GM18519 (cell line): ENCODE measurements around the gene VAV2.
"Not testable (repeated sequence)": the region's sequence is repeated elsewhere in the genome, so short reads cannot be mapped to it uniquely, and the experiment has no call there.

Experiments used
- ATAC-seq: cut with Tn5 transposase; IDR thresholded peaks from one replicate; pipeline ENCODE4 v1.9.1; 2021; ENCODE audit warnings: mild to moderate bottlenecking, moderate library complexity; ENCODE audit not compliant: unreplicated experiment, low FRiP score

The VAV2 gene

DNA sequence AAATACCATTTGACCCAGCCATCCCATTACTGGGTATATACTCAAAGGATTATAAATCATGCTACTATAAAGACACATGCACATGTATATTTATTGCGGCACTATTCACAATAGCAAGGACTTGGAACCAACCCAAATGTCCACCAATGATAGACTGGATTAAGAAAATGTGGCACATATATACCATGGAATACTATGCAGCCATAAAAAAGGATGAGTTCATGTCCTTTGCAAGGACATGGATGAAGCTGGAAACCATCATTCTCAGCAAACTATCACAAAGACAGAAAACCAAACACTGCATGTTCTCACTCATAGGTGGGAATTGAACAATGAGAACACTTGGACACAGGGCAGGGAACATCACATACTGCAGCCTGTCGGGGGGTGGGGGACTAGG is 68.5 kb downstream of the VAV2 start:
- ATAC-seq: not testable (repeated sequence)

DNA sequence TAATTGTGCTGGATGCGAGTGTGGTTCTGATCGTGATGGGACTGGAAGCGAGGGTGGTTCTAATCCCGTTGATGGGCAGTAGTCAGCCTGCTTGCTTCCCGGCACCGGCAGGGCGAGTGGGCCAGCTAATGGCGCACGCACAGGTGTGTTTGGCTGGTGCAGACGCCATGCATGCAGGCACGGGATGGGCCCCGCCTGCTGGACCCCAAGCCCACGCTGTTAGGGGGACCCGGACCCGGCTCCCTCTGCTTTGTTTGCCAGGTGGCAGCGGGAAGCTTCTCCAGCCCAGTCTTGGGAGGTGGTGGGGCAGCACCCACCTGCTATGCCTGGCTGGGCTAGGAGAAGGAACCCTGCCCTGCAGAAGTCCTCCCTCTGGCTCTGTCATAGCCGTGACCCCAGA is 70.3 kb downstream of the VAV2 start:
- no peak for ATAC-seq

DNA sequence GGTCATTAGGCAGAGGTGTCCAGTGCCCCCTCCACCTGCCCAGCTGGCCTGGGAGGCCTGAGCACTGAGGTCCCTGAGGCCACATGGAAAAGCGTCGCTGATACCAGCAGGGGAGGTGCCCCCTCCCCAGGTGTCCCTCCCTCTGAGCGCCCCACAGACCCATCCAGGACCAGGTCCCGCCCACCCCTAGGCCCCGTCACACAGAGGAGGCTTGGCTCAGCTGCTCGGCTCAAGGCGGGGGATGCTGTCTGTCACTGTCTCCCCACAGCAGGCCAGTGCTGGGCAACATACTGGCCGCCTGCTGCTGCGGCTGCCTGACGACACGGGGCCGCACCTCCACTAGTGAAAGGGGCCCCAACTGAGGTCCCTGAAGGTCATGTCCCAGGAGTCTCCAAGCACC is 71.7 kb downstream of the VAV2 start:
- no peak for ATAC-seq

DNA sequence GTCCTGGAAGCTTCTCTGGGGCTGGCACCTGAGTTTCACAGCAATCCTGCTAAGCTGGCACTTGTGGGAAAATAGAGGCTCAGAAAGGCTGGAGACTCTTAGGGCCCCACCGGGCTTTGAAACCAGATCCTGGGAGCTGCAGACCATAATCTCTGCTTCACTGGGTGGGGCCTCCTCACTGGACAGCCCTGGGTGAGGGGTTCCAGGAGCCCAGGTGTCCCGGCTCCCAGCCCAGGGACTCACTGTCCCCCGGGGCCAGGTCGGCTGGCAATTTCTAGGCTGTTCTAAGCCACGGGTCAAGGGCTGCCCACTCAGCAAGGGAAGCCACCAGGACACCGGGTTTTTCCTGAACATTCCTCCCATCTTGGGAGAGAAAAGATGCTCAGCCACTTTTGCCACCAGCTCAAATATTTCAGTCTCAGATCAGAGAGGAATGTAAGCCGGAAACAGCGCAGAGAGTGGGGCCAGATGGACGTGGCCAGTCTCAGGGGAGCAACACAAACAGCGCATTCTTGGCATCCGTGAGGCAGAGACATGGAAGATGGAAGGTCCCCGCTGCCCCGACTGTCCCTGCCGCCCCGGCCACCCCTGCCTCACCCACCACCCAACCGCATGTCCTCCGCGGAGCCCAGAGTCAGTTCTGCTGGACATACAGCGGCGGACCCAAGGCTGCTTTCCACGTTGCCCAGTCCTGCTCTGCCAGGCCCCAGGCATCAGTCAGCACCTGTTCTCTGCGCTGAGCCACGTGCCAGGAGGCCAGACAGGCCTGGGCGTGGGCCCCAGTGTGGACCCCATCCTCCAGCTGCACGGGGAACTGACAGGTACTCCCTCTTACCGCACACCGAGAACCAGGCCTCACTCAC is 72.6 kb downstream of the VAV2 start:
- ATAC-seq: no peak

DNA sequence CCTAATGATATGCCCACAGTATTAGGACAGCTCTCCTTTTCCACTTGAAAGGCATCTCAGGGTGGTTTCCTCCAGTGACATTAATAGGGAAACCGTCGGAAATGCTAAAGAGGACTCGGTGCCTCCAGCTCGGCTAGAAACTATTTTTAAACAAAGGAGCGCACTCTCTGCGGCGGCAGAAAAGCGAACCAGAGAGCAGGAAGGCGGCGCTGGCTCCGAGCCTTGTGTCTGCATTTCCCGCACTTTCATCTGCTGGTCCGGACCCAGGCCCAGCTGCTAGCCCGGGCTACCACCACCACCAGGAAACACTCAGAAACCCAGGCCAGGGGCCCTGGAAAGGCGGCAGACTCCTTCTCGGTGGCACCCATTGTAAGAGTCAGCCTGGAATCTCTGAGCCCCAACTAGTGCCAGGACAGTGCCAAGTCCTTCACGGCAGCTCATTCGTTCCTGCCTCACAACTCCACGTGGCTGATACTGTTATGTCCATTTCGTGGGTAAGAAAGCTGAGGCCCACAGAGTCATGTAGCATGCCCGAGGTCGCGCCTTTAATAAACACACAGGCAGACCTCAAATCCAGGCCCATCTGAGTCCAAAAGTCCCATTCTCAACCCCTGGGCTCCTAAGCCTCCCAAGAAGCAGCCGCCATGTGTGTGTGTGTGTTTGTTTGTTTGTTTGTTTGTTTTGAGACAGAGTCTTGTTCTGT is 73.9 kb downstream of the VAV2 start:
- no peak for ATAC-seq

DNA sequence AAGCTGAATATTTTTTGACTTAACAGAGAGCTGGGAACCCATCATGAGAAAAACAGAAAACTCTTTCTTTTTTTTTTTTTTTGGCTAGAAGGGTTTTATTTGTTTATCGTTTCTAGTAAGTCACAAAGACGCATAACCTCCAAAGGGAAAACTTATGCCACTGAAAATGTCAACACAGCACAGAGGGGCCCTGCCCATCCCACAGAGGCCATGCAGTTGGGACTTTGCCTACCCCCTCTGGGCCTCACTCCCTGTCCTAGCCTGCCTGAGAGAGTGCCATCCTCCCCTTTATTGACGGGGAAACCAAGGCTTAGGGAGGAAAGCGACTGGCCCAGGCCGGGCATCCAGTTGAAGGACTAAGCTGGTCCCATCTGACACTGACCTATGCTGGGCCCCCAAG is 74.7 kb downstream of the VAV2 start:
- ATAC-seq: no peak

DNA sequence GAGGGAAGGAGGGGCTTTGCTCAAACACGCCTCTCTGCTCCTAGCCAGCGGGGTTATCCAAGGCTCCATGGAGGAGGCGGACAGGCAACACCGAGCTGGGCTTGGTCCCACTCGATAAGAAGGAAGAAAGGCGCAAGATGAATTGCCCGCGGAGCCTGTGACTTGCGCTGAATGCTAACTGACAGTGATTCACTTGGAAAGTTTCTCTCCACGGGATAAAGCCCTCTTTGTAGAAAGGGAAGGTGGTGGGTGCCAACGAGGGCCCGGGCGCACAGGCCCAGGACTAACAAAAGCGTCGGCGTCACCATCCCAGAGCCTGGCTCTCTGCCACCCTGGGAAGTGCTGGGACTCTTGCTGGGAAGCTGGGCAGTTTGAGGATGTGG is 76.0 kb downstream of the VAV2 start:
- no peak for ATAC-seq

DNA sequence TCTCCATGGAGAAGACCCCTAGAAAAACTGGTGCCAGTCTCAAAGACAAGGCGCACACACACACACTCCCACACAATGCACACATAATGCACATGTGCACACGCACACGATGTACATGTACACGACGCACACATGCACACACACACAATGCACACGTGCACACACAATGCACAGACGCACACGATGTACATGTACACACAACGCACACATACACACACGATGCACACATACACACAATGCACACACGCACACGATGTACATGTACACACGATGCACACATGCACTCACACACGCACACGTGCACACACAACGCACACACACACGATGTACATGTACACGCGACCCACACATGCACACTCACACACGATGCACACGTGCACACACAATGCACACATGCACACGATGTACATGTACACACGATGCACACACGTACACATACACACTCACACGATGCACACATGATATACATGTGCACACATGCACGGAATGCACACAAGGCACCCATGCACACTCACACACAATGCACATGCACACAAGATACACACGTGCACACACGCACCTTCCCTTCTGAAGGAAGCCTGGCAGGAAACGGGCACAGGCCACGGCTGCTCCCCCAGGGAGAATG is 76.5 kb downstream of the VAV2 start:
- ATAC-seq: no peak

DNA sequence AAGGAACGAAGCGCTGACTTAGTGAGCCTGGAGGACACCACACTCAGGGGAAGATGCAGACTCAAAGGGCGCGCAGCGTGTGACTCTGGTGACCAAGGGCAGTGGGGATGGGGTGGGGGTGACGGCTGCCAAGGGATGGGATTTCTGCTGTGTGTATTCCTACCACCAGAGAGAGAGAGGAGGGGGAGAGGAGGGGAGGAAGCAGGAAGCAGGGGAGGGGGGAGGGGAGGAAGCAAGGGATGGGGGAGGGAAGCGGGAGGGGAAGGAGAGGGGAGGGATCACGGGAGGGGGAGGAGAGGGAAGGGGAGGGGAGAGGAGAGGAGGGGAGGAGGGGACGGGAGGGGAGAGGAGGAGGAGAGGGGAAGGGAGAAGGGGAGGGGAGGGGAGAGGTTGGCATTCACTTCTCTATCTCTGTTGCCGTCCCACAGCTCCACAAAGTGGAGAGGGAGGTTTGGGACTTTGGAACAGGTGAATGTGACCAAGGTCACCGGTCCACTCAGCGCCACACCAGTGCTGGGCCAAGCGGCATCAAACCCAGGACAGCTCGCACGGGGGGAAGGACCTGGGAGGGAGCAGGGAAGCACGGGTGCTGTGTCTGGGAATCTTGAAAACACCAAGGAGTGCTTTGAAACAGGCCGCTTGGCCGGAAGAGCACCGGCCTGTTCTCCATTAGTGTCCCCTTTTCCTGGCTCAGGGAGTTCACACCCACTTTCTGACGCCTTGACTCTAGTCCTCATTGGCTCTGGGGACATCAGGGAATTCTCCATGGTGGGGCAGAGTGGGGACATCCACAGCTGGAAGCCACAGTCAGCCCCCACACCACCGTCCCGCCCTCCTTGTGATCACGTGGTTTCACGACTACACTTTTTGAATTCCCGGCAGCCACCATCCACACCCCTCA is 77.4 kb downstream of the VAV2 start:
- ATAC-seq: no peak

DNA sequence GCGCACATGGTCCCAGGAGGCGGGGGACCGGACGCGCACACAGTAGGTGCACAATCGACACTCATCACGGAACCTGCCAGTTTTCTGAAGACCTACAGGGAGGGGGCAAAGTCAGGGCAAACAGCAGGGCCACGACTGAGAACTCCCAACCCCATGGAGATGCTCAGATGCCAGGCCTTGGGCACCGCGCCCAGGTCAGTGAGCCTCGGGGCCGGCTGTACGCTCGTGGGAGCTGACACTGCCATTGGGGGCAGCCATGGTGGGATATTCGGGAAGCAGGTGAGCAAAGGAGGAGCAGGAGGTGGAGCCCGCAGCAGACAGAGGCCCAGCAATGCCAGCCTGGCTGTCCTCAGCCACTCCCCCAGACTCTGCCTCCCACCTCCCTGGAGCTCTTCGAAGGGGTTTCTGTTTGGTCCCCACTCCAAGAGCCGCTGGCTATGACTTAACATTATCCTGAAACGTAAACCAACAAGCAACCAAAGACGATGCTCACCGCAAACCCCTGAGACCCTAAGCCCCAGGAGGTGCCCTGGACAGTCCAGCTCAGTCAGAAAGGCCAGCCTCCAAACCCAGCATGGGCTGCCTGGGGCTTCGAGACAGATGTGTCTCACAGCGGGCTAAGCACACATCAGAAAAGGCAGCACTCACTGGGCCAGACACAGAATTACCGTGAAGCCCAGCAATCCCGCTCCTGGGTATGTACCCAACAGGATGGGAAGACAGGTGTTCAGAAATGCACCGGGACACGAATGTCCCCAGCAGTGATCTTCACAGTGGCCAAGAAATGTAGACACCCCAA is 78.4 kb downstream of the VAV2 start:
- no peak for ATAC-seq

DNA sequence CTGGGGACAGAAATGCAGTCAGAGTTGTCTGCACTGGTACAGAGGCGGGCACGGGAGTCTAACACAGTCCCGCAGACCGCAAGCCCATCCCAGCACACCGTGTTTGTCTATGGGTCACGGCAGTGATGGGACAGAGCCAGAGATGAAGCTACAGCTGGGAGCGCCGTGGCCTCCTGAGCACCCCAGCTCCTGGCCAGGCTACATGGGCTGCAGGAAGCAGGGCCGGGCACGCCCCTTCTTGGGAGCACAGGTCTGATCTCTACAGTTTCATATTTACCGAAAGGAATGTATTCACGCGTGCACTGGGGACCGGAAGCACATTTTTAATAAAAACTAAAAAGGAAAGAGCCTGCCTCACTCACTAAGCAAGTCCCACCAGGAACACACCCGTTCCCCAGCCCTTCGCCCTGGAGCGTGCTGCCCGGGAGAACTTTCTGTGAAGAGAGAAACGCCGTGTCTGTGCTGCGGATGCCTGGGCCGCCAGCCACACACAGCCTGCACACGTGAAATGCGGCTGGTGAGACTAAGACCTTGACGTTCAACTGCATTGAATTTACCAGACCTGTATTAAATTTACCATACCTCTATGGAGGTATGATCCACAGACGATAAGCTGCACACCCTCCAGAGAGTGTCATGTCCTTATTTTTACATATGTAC is 81.1 kb downstream of the VAV2 start:
- ATAC-seq: no peak

DNA sequence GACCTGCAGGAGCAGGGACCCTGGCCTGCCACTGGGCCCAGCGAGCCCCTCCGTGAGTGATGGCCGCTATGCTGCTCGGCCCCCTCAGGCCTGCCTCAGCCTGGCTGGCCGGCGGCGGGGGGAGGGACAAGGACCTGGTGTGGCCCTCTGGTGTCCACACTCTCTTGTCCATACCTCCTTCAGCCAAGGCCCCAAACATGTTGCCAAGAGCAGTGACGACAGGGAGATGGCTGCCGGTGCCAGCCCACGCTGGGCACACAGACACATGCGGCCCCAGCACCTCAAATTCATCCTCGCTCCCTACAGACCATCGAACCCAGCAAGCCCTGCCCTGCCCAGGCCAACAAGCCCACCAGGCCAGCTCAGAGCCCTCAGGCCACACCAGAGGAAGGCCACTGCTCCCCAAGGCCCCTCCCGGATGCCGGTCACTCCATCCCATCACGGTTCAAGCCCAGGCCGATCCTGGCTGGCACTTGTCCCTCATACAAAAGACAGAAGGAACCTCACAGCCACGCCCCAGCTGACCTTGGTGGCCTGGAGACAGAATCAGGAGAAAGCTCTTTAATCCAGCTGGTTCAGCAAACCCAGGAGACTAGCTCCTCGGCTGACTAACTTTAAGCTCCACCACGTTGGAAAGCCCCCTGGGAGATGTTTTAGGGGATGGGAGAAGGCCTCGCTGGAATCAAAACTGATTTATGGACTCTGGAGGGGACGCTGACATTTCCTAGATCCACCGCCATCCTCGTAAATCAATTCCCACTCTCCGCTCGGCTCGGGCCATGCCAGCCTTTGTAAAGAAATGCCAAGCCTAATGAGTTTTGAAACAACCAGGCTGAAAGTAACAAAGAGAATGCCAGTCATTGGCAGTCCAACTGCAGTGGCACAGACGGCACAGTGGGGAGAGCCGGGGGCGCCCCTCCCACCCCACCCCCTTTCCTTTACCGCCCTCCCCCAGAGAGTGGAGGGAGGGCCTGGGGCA is 84.9 kb downstream of the VAV2 start:
- ATAC-seq: no peak

DNA sequence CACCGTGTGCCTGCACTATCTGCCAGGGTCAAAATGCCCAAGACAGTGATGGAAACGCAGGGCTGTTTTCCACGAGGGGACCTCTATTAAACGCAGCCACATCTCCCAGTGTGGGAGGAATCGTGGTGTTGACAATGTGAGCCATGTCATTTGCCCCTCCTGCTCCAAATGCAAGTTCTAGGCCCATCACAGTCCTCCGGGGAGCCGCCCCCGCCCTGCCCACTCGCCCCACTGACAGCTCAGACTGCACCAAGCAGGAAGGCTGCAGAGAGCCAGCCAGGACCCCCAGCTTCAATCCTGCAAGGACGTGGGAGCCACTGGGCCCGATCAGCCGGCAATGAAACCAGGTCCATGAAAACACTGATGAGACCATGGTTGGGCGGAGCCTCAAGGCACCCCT is 85.9 kb downstream of the VAV2 start:
- no peak for ATAC-seq

DNA sequence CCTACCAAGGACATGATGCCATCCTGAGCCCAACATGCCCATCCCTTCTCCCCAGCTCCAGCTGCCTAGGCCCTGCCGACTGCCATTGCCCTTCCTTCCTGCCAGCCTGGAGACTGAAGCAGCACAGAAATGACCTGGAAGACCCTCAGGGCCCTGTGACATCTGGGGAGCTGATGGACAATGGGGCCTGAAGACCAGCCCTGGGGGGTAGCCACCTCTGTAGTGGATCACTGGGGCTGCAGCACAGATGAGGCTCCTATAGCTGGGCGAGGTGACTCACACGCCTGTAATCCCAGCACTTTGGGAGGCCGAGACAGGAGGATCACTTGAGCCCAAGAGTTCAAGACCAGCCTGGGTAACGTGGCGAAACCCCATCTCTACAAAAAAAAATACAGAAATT is 86.6 kb downstream of the VAV2 start:
- ATAC-seq: no peak

DNA sequence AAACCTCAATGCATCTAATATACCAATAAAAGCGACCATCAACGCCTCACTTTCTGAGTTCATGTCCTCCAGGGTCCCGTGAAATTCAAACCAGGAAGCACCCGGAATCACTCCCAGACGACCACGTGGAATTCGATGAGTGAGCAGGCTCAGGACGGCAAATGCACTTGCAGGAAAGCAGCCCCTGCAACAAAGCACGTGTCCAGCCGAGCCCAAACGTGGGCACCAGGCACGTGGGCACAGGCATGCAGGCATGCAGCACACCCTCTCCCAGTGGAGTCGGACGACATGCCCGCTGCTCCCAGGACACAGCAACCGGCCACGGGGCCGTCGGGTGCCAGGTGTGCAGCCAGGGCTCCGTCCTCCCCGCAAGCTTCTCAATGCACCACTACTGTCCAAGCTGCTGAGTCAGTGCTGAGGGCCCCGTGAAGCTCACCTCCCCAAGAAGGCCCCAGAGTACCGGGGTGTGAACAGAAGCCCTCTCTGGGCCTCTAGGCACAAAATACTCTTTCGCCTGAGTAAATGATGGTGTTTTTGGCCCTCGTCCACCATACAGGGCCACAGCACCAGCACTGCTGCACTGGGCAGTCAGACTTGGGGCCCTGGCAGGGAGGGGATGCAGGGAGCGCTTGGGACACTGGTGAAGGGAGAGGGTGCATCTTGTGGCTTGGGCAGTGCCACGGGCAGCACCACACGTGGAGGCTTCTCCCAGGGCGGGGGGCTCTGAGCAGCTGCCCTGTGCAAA is 87.6 kb downstream of the VAV2 start:
- no peak for ATAC-seq

DNA sequence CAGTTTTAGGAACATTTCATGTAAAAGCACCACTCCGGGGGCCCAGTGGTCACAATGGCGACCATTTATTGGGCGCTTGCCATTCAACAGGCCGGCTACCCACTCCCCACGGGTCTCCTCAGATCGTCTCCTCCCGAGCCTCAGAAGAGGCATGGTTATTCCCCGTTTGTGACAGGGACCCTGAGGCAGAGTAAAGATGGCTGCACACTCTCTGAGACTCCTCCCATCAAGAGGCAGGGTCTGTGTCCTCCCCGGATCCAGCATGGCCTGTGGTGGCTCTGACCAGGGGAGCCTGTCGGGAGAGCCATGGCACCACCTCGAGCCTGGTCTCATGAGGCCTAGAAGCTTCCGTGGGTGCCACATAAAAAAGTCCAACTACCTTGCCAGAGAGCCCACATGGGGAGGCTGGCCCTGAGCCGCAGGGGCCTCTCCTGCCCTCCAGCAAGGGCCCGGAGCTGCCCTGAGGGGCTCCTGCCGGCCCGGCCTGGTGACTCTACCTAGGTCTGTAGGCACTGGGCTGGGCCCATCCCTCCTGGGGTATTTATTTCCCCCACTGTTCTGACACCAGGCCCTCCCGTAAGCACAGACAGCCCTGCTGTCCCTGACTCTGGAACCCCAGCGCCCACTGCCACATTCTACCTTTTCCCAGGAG is 90.8 kb downstream of the VAV2 start:
- ATAC-seq: no peak

DNA sequence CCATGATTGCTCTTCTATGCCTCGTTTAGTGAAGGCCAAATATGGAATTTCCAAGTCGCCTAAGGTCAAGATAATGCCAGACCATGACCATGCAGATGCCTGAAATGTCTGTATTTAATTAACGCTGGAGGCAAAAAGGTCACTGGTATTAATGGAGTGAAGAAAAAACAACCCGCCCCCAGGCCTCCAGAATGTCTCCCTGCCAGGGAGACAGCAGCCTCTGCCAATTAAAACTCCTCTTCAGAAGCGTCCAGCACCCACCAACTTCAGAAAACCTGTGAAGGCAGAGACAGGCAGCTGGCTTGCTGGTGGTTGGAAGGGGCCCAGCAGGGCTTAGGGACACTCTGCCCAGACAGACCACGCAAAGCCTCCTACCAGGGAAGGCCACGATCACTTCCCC is 94.4 kb downstream of the VAV2 start:
- no peak for ATAC-seq
